PC-3 (cell line): ENCODE measurements around the gene KDELR3. TPM values are rescaled to one million over a fixed set of nuclear protein-coding genes. Genes with fewer than 3 reads are reported as not detected.

Experiments
- ATAC-seq: fragments of 200-7000 bp; cut with Tn5 transposase; 2 replicates; pipeline ENCODE4 v1.9.1; 2020; ENCODE audit warnings: mild to moderate bottlenecking, moderate library complexity
- BruUV-seq: library from RNA; stranded (reverse); fragments of 400-500 nt; replicated peaks from 2 replicates; lab custom pipeline; 2021; lab: Mats Ljungman, UMichigan
- CTCF ChIA-PET: fragments of 300-600 bp; sonication (Branson Sonifier 250); formaldehyde crosslinking; loops from one replicate; lab custom pipeline; 2022; ENCODE audit warnings: antibody characterized with exemption; lab: Charles Lee
- POLR2A ChIA-PET: fragments of 300-600 bp; sonication (Branson Sonifier 250); formaldehyde crosslinking; loops from one replicate; lab custom pipeline; 2022; ENCODE audit warnings: antibody characterized with exemption; ENCODE audit not compliant: unreplicated experiment; lab: Charles Lee
- DNase-seq: peaks from one replicate; pipeline ENCODE4 v3.0.0-alpha.2; 2015
- H2AFZ ChIP-seq: fragments of 300-600 bp; sonication (generic); 2 replicates; pipeline ENCODE4 v1.6.0; 2016; ENCODE audit warnings: antibody characterized with exemption, low read length
- H3F3A ChIP-seq: fragments of 300-600 bp; sonication (generic); one replicate; pipeline ENCODE4 v1.6.0; 2017; ENCODE audit warnings: antibody characterized with exemption, low read length, control low read depth, mild to moderate bottlenecking; ENCODE audit not compliant: unreplicated experiment
- H3K27ac ChIP-seq: fragments of 300-600 bp; sonication (generic); 2 replicates; pipeline ENCODE4 v1.5.1; 2016; ENCODE audit warnings: mild to moderate bottlenecking, low read length
- H3K27me3 ChIP-seq: fragments of 300-600 bp; sonication (generic); 2 replicates; pipeline ENCODE4 v1.6.1; 2016; ENCODE audit warnings: low read length, mixed read lengths
- H3K36me3 ChIP-seq: fragments of 300-600 bp; sonication (generic); 2 replicates; pipeline ENCODE4 v1.6.1; 2016; ENCODE audit warnings: low read depth, mixed run types, low read length, mixed read lengths
- H3K4me1 ChIP-seq: fragments of 300-600 bp; sonication (generic); 2 replicates; pipeline ENCODE4 v1.5.1; 2016; ENCODE audit warnings: low read length; ENCODE audit not compliant: insufficient read depth
- H3K4me2 ChIP-seq: fragments of 300-600 bp; sonication (generic); 2 replicates; pipeline ENCODE4 v1.6.0; 2016; ENCODE audit warnings: low read length
- H3K4me3 ChIP-seq: fragments of 300-600 bp; sonication (generic); 2 replicates; pipeline ENCODE4 v1.5.1; 2016; ENCODE audit warnings: mild to moderate bottlenecking, low read length, mixed read lengths
- H3K79me2 ChIP-seq: fragments of 300-600 bp; sonication (generic); 2 replicates; pipeline ENCODE4 v1.6.1; 2017; ENCODE audit warnings: low read length, mixed read lengths
- H3K9ac ChIP-seq: fragments of 300-600 bp; sonication (generic); 2 replicates; pipeline ENCODE4 v1.6.0; 2016; ENCODE audit warnings: mild to moderate bottlenecking, low read length
- H3K9me2 ChIP-seq: fragments of 300-600 bp; sonication (generic); replicated peaks from 2 replicates; pipeline ENCODE4 v1.6.1; 2016; ENCODE audit warnings: mixed run types, low read length, mixed read lengths
- H3K9me3 ChIP-seq: fragments of 300-600 bp; sonication (generic); 2 replicates; pipeline ENCODE4 v1.6.1; 2016; ENCODE audit warnings: low read length, mixed read lengths
- H4K20me1 ChIP-seq: fragments of 300-600 bp; sonication (generic); 2 replicates; pipeline ENCODE4 v1.6.1; 2016; ENCODE audit warnings: low read length, mixed read lengths
- CTCF ChIP-seq: fragments of 300-600 bp; sonication (generic); conservative IDR thresholded peaks from 2 replicates; pipeline ENCODE4 v1.5.1; 2017; ENCODE audit warnings: antibody characterized with exemption, low read depth, mild to moderate bottlenecking, low read length
- EZH2 ChIP-seq: fragments of 300-600 bp; sonication (generic); IDR thresholded peaks from one replicate; pipeline ENCODE4 v1.6.1; 2017; ENCODE audit warnings: antibody characterized with exemption, mild to moderate bottlenecking, low read length; ENCODE audit not compliant: unreplicated experiment
- EZH2phosphoT487 ChIP-seq: fragments of 300-600 bp; sonication (generic); IDR thresholded peaks from 2 replicates; pipeline ENCODE4 v1.6.1; 2018; ENCODE audit warnings: mild to moderate bottlenecking, antibody characterized with exemption, low read length, borderline replicate concordance
- intact Hi-C: fragments of 100-400 bp; cut with micrococcal nuclease; formaldehyde crosslinking; loops from 2 replicates; pipeline ENCODE4 v1.9.0; 2023
- total RNA-seq: library from RNA; depleted of rRNA; stranded (reverse); fragments of >200 nt; gene quantifications from 2 replicates; pipeline ENCODE4 v1.2.3, GENCODE V29; 2014

The KDELR3 gene
- total RNA-seq, 1 experiment from 2014 or later = 17.7 TPM

- no TSS peak for BruUV-seq
- Histone ChIP-seq H4K20me1 (no peaks in the 10 kb centered on the region), H3K27ac (no peak overlapping the region), H3K9me3 (no peaks in the 10 kb centered on the region), H3K4me1 (no peaks in the 10 kb centered on the region), H3K79me2 (no peaks in the 10 kb centered on the region), H3K4me2 (no peak overlapping the region), H3K36me3 (no peaks in the 10 kb centered on the region), H3K4me3 (no peak overlapping the region), H3F3A (no peaks in the 10 kb centered on the region), H3K9ac (no peak overlapping the region), H2AFZ (no peak overlapping the region), H3K9me2 (no peaks in the 10 kb centered on the region), H3K27me3 (no peaks in the 10 kb centered on the region)
- intact Hi-C loops = no loop called here
- TF ChIP-seq EZH2 = no peak
- no peak for TF ChIP-seq CTCF
- TF ChIP-seq EZH2phosphoT487 = no peak
- DNase-seq = no peak
- CTCF ChIA-PET = no interaction called here
- no peak for ATAC-seq
- POLR2A ChIA-PET = no interaction called here
Measured at GRCh38 chr22:38424525-38425080, 43.3 kb upstream of the KDELR3 start.

DNA sequence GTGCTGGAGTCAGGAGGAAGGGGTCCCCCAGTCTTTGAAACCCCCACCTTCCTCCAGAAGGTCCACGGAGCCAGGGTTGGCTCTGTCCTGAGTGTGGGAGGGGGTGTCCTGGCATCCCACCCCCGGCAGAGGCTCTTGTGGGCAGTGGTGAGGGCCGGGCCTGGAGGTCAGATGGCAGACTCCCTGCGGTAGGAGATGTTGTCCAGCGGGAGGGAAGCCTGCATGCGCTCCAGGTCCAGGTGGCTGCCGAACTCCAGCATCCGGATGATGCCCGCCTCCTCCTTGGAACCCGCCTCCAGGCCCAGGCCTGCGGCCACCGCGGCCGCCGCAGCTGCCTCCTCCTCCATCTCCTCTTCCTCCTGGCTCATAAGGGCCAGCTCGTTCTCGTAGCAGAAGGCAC, 41.3 kb upstream of the KDELR3 start:
- Histone ChIP-seq H3K9me3 (no peaks in the 10 kb centered on the region), H3K4me2 (no peak overlapping the region), H3K27ac (no peak overlapping the region), H3F3A (no peaks in the 10 kb centered on the region), H2AFZ (no peak overlapping the region), H3K9me2 (no peaks in the 10 kb centered on the region), H3K4me3 (no peak overlapping the region), H4K20me1 (no peaks in the 10 kb centered on the region), H3K79me2 (no peaks in the 10 kb centered on the region), H3K9ac (no peak overlapping the region), H3K27me3 (no peaks in the 10 kb centered on the region), H3K36me3 (no peaks in the 10 kb centered on the region), H3K4me1 (no peaks in the 10 kb centered on the region)
- intact Hi-C loops = no loop called here
- no peak for DNase-seq
- TF ChIP-seq EZH2phosphoT487 = no peak
- TF ChIP-seq CTCF = no peak
- no peak for TF ChIP-seq EZH2
- POLR2A ChIA-PET = no interaction called here
- no TSS peak for BruUV-seq
- CTCF ChIA-PET = no interaction called here
- ATAC-seq = no peak

DNA sequence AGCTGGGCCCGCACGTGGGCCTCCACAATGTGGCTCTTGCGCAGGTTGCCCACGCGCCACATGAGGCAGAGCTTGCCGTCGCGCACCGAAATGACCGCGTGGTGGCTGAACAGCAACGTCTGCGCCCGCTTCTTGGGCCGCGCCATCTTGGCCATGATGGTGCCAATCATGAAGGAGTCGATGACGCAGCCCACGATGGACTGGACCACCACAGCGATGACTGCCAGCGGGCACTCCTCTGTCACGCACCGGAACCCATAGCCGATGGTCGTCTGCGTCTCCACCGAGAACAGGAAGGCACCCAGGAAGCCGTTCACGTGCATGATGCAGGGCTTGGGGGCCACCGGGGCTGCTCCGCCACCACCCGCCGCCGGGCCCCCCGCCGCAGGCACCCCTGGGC, 40.4 kb upstream of the KDELR3 start:
- H3K9me3 ChIP-seq = no peaks in the 10 kb centered on the region
- no peaks in the 10 kb centered on the region for H3K36me3 ChIP-seq
- H4K20me1 ChIP-seq = no peaks in the 10 kb centered on the region
- CTCF ChIA-PET = no interaction called here
- H2AFZ ChIP-seq = no peak overlapping the region
- H3K4me3 ChIP-seq = no peak overlapping the region
- ATAC-seq (no peak), DNase-seq (no peak)
- H3K27ac ChIP-seq = no peak overlapping the region
- no peaks in the 10 kb centered on the region for H3F3A ChIP-seq
- TF ChIP-seq EZH2phosphoT487 = no peak
- TF ChIP-seq EZH2 = no peak
- TF ChIP-seq CTCF = no peak
- H3K9me2 ChIP-seq = no peaks in the 10 kb centered on the region
- no peaks in the 10 kb centered on the region for H3K4me1 ChIP-seq
- H3K79me2 ChIP-seq = no peaks in the 10 kb centered on the region
- BruUV-seq = no TSS peak
- intact Hi-C loops = no loop called here
- no peak overlapping the region for H3K4me2 ChIP-seq
- H3K27me3 ChIP-seq = no peaks in the 10 kb centered on the region
- H3K9ac ChIP-seq = no peak overlapping the region
- POLR2A ChIA-PET = no interaction called here
